HepG2 (cell line): ENCODE measurements around the gene KBTBD13. TPM values are rescaled to one million over a fixed set of nuclear protein-coding genes. Genes with fewer than 3 reads are reported as not detected.
A peak's percentile ranks its signal among the peaks of the same experiment; 100 is the strongest.
"Not testable (repeated sequence)": the region's sequence is repeated elsewhere in the genome, so short reads cannot be mapped to it uniquely, and the experiment has no call there.

ENCODE experiments used
- ATAC-seq: fragments of 200-7000 bp; cut with Tn5 transposase; 3 replicates; pipeline ENCODE4 v1.9.1; 2020; ENCODE audit warnings: mild to moderate bottlenecking, moderate library complexity
- BruUV-seq: library from RNA; stranded (reverse); fragments of 400-500 nt; replicated peaks from 2 replicates; lab custom pipeline; 2021; lab: Mats Ljungman, UMichigan
- CTCF ChIA-PET: fragments of 300-600 bp; formaldehyde crosslinking; extraction: SDS; loops from one replicate; lab custom pipeline; 2021; ENCODE audit warnings: low total read pairs, inconsistent platforms, low intra/inter-chr PET ratio; lab: Yijun Ruan, JAX
- POLR2A ChIA-PET: fragments of 350-600 bp; sonication (Branson Sonifier 250); formaldehyde crosslinking; loops from one replicate; lab custom pipeline; 2020; ENCODE audit warnings: antibody characterized with exemption, inconsistent platforms; lab: Yijun Ruan, JAX
- DNase-seq: peaks from one replicate; pipeline ENCODE4 v3.0.0-alpha.2; 2015; ENCODE audit warnings: low spot score
- FAIRE-seq: peaks from 3 replicates; lab custom pipeline; 2011; peaks lifted over from hg19 to GRCh38; lab: Jason Lieb, UNC
- H2AFZ ChIP-seq: one replicate; pipeline ENCODE4 v1.6.1; 2011; ENCODE audit warnings: low read length, inconsistent platforms
- H3K27ac ChIP-seq: fragments of 300-600 bp; 3 replicates; pipeline ENCODE4 v1.8.0; 2011; ENCODE audit warnings: mixed run types, mild to moderate bottlenecking, mixed read lengths, low read length, inconsistent platforms; ENCODE audit not compliant: insufficient read depth; ENCODE audit errors: extremely low read length
- H3K27me3 ChIP-seq, 2 experiments: fragments of 200-600 bp in 1 of 2; 2 replicates in 1 of 2; 3 replicates in 1 of 2; pipeline versions ENCODE4 v1.6.0 to v1.8.0; 2011; ENCODE audit warnings: low read length in 2 of 2, mild to moderate bottlenecking in 2 of 2, moderate library complexity in 2 of 2, inconsistent platforms in 1 of 2; ENCODE audit not compliant: insufficient read depth in 2 of 2, control insufficient read depth in 1 of 2
- H3K36me3 ChIP-seq, 2 experiments: fragments of 200-600 bp in 1 of 2; replicated peaks in 1 of 2; 2 replicates in 1 of 2; 3 replicates in 1 of 2; pipeline versions ENCODE4 v1.5.1 to v1.8.0; 2011; ENCODE audit warnings: low read length in 2 of 2, inconsistent platforms in 1 of 2; ENCODE audit not compliant: insufficient read depth in 2 of 2, control insufficient read depth in 1 of 2
- H3K4me1 ChIP-seq: 2 replicates; pipeline ENCODE4 v1.5.1; 2012; ENCODE audit warnings: low read length, inconsistent platforms; ENCODE audit not compliant: insufficient read depth
- H3K4me2 ChIP-seq: 2 replicates; pipeline ENCODE4 v1.6.0; 2011; ENCODE audit warnings: low read depth, low read length, inconsistent platforms
- H3K4me3 ChIP-seq, 3 experiments: fragments of 200-600 bp in 1 of 3; sonication (generic), shearing (Covaris generic) in 1 of 3; replicated peaks in 1 of 3; 2 replicates each; pipeline ENCODE4 v1.5.1; 2011 to 2016; ENCODE audit warnings: low read length in 3 of 3, inconsistent platforms in 2 of 3, low read depth in 2 of 3, mild to moderate bottlenecking in 2 of 3, control low read depth in 1 of 3, mixed read lengths in 1 of 3; ENCODE audit not compliant: insufficient read depth in 1 of 3
- H3K79me2 ChIP-seq: one replicate; pipeline ENCODE4 v1.6.1; 2011; ENCODE audit warnings: low read length, inconsistent platforms; ENCODE audit not compliant: insufficient read depth
- H3K9ac ChIP-seq: 2 replicates; pipeline ENCODE4 v1.6.0; 2011; ENCODE audit warnings: mild to moderate bottlenecking, low read depth, low read length, inconsistent platforms; ENCODE audit not compliant: insufficient read depth
- H3K9me3 ChIP-seq: 2 replicates; pipeline ENCODE4 v1.5.1; 2012; ENCODE audit warnings: mild to moderate bottlenecking, low read length
- H4K20me1 ChIP-seq: 2 replicates; pipeline ENCODE4 v1.6.0; 2011; ENCODE audit warnings: inconsistent platforms, mild to moderate bottlenecking, low read length, moderate library complexity; ENCODE audit not compliant: insufficient read depth
- CREB1 ChIP-seq, 2 experiments: fragments of 450-650 bp in 1 of 2; IDR thresholded peaks; 2 replicates each; pipeline ENCODE4 v1.6.1; 2016 to 2017; ENCODE audit warnings: control low read depth in 1 of 2, mild to moderate bottlenecking in 1 of 2, missing compliant biosample characterization in 1 of 2, missing genetic modification characterization in 1 of 2
- ELF3 ChIP-seq: IDR thresholded peaks from 2 replicates; pipeline ENCODE4 v1.6.1; 2016; ENCODE audit warnings: missing genetic modification reagents, missing compliant biosample characterization
- RARA ChIP-seq: IDR thresholded peaks from 2 replicates; pipeline ENCODE4 v1.6.1; 2016; ENCODE audit warnings: missing genetic modification reagents, missing compliant biosample characterization
- RXRB ChIP-seq: IDR thresholded peaks from 2 replicates; pipeline ENCODE4 v1.6.1; 2016; ENCODE audit warnings: borderline replicate concordance, missing genetic modification reagents, missing compliant biosample characterization
- SAP130 ChIP-seq: IDR thresholded peaks from 2 replicates; pipeline ENCODE4 v1.6.1; 2016; ENCODE audit warnings: low read depth
- ZBTB7B ChIP-seq: sonication (generic); formaldehyde crosslinking; IDR thresholded peaks from 2 replicates; pipeline ENCODE4 v1.4.0; 2020; ENCODE audit warnings: missing genetic modification reagents
- ZMAT3 ChIP-seq: sonication (generic); formaldehyde crosslinking; conservative IDR thresholded peaks from 2 replicates; pipeline ENCODE4 v1.7.0; 2021; ENCODE audit warnings: missing genetic modification reagents
- ZNF24 ChIP-seq: fragments of 450-650 bp; IDR thresholded peaks from 2 replicates; pipeline ENCODE4 v1.6.1; 2017; ENCODE audit warnings: antibody characterized with exemption, mild to moderate bottlenecking
- ZNF256 ChIP-seq: sonication (generic); formaldehyde crosslinking; conservative IDR thresholded peaks from 2 replicates; pipeline ENCODE4 v1.4.0; 2020; ENCODE audit warnings: missing genetic modification reagents
- ZNF615 ChIP-seq: sonication (generic); formaldehyde crosslinking; IDR thresholded peaks from 2 replicates; pipeline ENCODE4 v1.5.0; 2020; ENCODE audit warnings: mild to moderate bottlenecking, missing genetic modification reagents, borderline replicate concordance
- WGBS: methylation state at CpG from one replicate; pipeline ENCODE4 v1.1.6; 2017; ENCODE audit warnings: low lambda C conversion rate; 5-methylcytosine and 5-hydroxymethylcytosine counted together
- in situ Hi-C: cut with HindIII; loops from 2 replicates; pipeline ENCODE4 v1.10.0; 2017; ENCODE audit warnings: low pct_unique_long_range_greater_than_20kb; ENCODE audit not compliant: extremely low pct_ligation_motif_present
- intact Hi-C: fragments of 100-400 bp; cut with micrococcal nuclease; formaldehyde crosslinking; loops from one replicate; pipeline ENCODE4 v1.10.0; 2022; ENCODE audit not compliant: unreplicated experiment
- polyA plus RNA-seq, 8 experiments: library from polyadenylated mRNA; depleted of rRNA in 3 of 8; stranded (reverse) in 7 of 8; unstranded in 1 of 8; fragments of >200 nt; fragmentation: Illumina TruSeq in 4 of 8; extraction: Trizol in 4 of 8; gene quantifications; 2 replicates each; pipeline versions ENCODE4 v1.2.1 to v1.2.3, GENCODE V29; 2011 to 2016; ENCODE audit warnings: low read depth in 4 of 8, missing spikeins in 1 of 8, mixed read lengths in 1 of 8; ENCODE audit not compliant: insufficient read depth in 1 of 8
- total RNA-seq, 5 experiments: library from RNA; depleted of rRNA; stranded (reverse); fragments of >200 nt; fragmentation: Illumina TruSeq; extraction: Trizol; gene quantifications; 2 replicates each; pipeline ENCODE4 v1.2.3, GENCODE V29; 2016; ENCODE audit warnings: low read depth in 1 of 5
- TF ChIP-seq, protein P1 (sequence below): sonication (generic); formaldehyde crosslinking; conservative IDR thresholded peaks from 2 replicates; pipeline ENCODE4 v1.8.1; 2023; ENCODE audit warnings: missing genetic modification reagents
- TF ChIP-seq, protein P2 (sequence below): IDR thresholded peaks from 2 replicates; pipeline ENCODE4 v1.6.1; 2012; ENCODE audit warnings: inconsistent platforms
- TF ChIP-seq, protein P3 (sequence below): IDR thresholded peaks from 2 replicates; pipeline ENCODE4 v1.6.1; 2016; ENCODE audit warnings: low read depth
- TF ChIP-seq, protein P4 (sequence below): sonication (generic); formaldehyde crosslinking; IDR thresholded peaks from 2 replicates; pipeline ENCODE4 v1.4.0; 2020; ENCODE audit warnings: missing genetic modification reagents
- TF ChIP-seq, protein P5 (sequence below): sonication (generic); formaldehyde crosslinking; IDR thresholded peaks from 2 replicates; pipeline ENCODE4 v1.5.1; 2020; ENCODE audit warnings: mild to moderate bottlenecking, moderate library complexity, missing genetic modification reagents

Gene KBTBD13
- total and polyA plus RNA-seq, 2 of the 13 experiments (the other 11 are each of a cell fraction or from before 2014, with no cell fraction given), result not detected

DNA sequence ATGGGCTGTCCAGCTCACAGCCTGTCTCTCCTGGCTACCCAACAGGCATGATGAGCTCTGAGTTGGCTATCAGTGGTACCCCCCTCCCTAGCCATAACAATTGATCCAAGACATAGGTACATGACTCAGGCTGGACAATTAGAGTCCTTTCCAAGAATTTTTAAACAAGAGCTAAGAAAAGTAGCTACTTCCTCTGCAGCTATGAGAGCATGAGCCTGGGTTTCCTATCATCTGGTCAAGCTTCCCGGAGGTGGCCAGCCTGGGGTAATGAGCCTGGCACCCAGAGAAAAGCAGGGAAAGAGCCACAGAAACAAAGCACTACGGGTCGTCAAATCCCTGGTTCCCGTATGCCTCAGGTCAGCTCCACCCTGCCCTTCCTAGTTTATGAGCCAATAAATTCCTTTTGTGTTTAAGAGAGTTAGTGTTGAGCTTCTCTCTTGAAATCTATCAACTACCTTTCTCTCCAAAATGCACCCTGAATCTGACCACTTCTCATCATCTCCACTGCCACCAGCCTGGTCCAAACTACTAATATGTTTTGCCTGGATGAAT lies 33.7 kb upstream of the KBTBD13 start (continued):
- TF ChIP-seq, protein P1, sequence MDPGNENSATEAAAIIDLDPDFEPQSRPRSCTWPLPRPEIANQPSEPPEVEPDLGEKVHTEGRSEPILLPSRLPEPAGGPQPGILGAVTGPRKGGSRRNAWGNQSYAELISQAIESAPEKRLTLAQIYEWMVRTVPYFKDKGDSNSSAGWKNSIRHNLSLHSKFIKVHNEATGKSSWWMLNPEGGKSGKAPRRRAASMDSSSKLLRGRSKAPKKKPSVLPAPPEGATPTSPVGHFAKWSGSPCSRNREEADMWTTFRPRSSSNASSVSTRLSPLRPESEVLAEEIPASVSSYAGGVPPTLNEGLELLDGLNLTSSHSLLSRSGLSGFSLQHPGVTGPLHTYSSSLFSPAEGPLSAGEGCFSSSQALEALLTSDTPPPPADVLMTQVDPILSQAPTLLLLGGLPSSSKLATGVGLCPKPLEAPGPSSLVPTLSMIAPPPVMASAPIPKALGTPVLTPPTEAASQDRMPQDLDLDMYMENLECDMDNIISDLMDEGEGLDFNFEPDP (CRISPR knock-in tag), result no peak
- TF ChIP-seq ZMAT3 (CRISPR knock-in tag), result no peak
- no peak for TF ChIP-seq ZNF615 (CRISPR knock-in tag)
- TF ChIP-seq ZNF256, result no peak

DNA sequence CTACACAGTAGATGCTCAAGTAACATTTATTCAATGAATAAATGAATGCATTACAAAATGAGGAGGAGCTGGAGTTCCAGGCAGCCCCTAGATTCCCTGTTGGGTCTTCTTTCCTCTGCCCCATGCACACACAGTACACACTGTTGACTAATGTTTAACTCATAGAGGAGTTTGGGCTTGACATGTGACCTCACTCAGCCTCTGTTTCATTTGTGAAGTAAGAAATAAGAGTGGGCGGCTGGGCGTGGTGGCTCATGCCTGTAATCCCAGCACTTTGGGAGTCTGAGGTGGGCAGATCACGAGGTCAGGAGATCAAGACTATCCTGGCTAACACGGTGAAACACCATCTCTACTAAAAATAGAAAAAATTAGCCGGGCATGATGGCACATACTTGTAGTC lies 32.3 kb upstream of the KBTBD13 start:
- H3K9me3 ChIP-seq; H2AFZ ChIP-seq; intact Hi-C loops; H3K36me3 ChIP-seq; in situ Hi-C loops; H3K79me2 ChIP-seq; BruUV-seq; H3K27me3 ChIP-seq; H4K20me1 ChIP-seq; TF ChIP-seq CREB1 (IDR thresholded peaks at IDR 0.05): not testable (repeated sequence)
- Histone ChIP-seq H3K4me2 (peak overlapping the region; percentile 75), H3K9ac (peak overlapping the region; percentile 40; the same call in 1 of the 2 replicates), H3K4me3 (peak overlapping the region in 2 of 3 experiments; percentile 18 to 32; a peak in 3 of 6 replicates), H3K27ac (peak overlapping the region; percentile 89), H3K4me1 (peaks cover 90% of the 10 kb centered on the region)
- ChIA-PET CTCF (interaction anchor here (1.0 kb wide), 1 partner anchor 10 kb away, joined by 3 read pairs; no protein-coding TSS in a partner anchor), POLR2A (interaction anchor here (0.6 to 2.1 kb wide), 10 partner anchors 10 to 334 kb away, joined by 3 to 8 read pairs (median 5); partner anchors contain the start of genes CLPX, PARP16, PDCD7 and RNU5B-1)
- 2% methylated on average over 5 of the region's 5 CpGs for WGBS
- ATAC-seq, result peak; percentile 84
- peak; percentile 57 for FAIRE-seq
- peak; percentile 95 for DNase-seq
- TF ChIP-seq RARA (CRISPR knock-in tag) (peak; percentile 65), CREB1 (CRISPR knock-in tag; IDR thresholded peaks at IDR 0.05) (peak; percentile 60), ZNF24 (peak; percentile 84; the same call in 1 of the 2 replicates), SAP130 (CRISPR knock-in tag) (peak; percentile 51; the same call in 1 of the 2 replicates), ELF3 (CRISPR knock-in tag) (0 out of 2 replicates have a peak, but pooled peaks have one; percentile 35), RXRB (peak; percentile 44; the same call in 1 of the 2 replicates), ZBTB7B (CRISPR knock-in tag) (peak; percentile 9)
- TF ChIP-seq, protein P2, sequence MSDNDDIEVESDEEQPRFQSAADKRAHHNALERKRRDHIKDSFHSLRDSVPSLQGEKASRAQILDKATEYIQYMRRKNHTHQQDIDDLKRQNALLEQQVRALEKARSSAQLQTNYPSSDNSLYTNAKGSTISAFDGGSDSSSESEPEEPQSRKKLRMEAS, result 0 out of 2 replicates have a peak, but pooled peaks have one; percentile 12
- TF ChIP-seq, protein P3, sequence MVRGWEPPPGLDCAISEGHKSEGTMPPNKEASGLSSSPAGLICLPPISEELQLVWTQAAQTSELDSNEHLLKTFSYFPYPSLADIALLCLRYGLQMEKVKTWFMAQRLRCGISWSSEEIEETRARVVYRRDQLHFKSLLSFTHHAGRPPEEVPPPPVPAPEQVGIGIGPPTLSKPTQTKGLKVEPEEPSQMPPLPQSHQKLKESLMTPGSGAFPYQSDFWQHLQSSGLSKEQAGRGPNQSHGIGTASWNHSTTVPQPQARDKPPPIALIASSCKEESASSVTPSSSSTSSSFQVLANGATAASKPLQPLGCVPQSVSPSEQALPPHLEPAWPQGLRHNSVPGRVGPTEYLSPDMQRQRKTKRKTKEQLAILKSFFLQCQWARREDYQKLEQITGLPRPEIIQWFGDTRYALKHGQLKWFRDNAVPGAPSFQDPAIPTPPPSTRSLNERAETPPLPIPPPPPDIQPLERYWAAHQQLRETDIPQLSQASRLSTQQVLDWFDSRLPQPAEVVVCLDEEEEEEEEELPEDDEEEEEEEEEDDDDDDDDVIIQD (CRISPR knock-in tag), result peak; percentile 33; the same call in 1 of the 2 replicates
- TF ChIP-seq, protein P4, sequence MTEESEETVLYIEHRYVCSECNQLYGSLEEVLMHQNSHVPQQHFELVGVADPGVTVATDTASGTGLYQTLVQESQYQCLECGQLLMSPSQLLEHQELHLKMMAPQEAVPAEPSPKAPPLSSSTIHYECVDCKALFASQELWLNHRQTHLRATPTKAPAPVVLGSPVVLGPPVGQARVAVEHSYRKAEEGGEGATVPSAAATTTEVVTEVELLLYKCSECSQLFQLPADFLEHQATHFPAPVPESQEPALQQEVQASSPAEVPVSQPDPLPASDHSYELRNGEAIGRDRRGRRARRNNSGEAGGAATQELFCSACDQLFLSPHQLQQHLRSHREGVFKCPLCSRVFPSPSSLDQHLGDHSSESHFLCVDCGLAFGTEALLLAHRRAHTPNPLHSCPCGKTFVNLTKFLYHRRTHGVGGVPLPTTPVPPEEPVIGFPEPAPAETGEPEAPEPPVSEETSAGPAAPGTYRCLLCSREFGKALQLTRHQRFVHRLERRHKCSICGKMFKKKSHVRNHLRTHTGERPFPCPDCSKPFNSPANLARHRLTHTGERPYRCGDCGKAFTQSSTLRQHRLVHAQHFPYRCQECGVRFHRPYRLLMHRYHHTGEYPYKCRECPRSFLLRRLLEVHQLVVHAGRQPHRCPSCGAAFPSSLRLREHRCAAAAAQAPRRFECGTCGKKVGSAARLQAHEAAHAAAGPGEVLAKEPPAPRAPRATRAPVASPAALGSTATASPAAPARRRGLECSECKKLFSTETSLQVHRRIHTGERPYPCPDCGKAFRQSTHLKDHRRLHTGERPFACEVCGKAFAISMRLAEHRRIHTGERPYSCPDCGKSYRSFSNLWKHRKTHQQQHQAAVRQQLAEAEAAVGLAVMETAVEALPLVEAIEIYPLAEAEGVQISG (CRISPR knock-in tag), result 0 out of 2 replicates have a peak, but pooled peaks have one; percentile 9
- TF ChIP-seq, protein P5, sequence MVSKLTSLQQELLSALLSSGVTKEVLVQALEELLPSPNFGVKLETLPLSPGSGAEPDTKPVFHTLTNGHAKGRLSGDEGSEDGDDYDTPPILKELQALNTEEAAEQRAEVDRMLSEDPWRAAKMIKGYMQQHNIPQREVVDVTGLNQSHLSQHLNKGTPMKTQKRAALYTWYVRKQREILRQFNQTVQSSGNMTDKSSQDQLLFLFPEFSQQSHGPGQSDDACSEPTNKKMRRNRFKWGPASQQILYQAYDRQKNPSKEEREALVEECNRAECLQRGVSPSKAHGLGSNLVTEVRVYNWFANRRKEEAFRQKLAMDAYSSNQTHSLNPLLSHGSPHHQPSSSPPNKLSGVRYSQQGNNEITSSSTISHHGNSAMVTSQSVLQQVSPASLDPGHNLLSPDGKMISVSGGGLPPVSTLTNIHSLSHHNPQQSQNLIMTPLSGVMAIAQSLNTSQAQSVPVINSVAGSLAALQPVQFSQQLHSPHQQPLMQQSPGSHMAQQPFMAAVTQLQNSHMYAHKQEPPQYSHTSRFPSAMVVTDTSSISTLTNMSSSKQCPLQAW (CRISPR knock-in tag), result peak; percentile 95
